IPS-15b (cell line): ENCODE measurements around the gene CAMK1D.
"Not testable (repeated sequence)": the region's sequence is repeated elsewhere in the genome, so short reads cannot be mapped to it uniquely, and the experiment has no call there.

Source experiments
- H3K27me3 ChIP-seq: one replicate; pipeline ENCODE4 v1.6.1; 2013; ENCODE audit warnings: low read length; ENCODE audit not compliant: control insufficient read depth, insufficient read depth
- H3K36me3 ChIP-seq: one replicate; pipeline ENCODE4 v1.6.1; 2013; ENCODE audit warnings: low read length; ENCODE audit not compliant: control insufficient read depth, insufficient read depth
- H3K4me1 ChIP-seq: one replicate; pipeline ENCODE4 v1.6.1; 2013; ENCODE audit warnings: mild to moderate bottlenecking, low read length; ENCODE audit not compliant: control insufficient read depth, insufficient read depth
- H3K4me3 ChIP-seq: one replicate; pipeline ENCODE4 v1.5.1; 2013; ENCODE audit warnings: low read depth, low read length
- H3K9ac ChIP-seq: one replicate; pipeline ENCODE4 v1.6.1; 2013; ENCODE audit warnings: low read depth, mild to moderate bottlenecking, low read length
- H3K9me3 ChIP-seq: one replicate; pipeline ENCODE4 v1.6.1; 2013; ENCODE audit warnings: mild to moderate bottlenecking, low read length; ENCODE audit not compliant: control insufficient read depth, insufficient read depth

Gene CAMK1D

DNA sequence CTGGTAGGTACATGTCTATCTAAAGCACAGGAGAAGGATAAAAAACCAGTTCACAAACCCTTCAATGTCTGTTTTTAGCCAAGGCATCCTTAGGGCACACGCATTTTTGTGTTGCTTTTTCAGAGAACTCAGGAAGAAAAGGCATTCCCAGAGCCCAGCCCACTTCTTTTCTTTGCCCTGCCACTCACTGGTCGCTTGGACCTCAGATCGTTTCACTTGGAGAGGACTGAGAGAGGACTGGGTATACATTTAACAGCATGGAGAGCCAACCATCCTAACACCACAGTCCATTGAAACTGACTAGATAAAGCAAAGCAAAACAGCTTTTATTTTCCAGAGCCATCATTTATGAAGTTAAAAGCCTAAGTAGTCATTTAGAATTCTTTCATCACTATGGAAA, 194.2 kb downstream of the CAMK1D start:
- no peak overlapping the region for H3K9ac ChIP-seq

DNA sequence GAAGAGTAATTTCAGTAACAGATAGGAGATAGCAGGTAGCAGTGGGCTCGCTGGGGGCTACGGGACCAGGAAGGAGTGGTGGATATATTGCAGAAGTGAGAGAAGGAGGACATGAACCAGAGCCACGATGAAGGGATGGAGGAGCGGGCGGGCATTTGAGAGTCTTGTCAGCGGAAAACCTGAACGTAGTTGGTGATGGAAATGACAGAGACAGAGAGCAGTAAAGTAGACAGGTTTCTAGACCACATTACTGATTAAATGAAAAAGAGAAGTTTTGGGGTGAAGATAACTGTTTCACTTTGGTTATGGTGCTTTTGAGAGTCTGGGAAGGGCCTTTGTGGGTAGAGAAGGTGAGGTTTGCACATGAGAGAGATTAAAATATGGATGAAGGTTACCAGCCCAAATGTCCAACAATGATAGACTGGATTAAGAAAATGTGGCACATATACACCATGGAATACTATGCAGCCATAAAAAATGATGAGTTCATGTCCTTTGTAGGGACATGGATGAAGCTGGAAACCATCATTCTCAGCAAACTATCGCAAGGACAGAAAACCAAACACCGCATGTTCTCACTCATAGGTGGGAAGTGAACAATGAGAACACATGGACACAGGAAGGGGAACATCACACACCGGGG, 196.9 kb downstream of the CAMK1D start:
- not testable (repeated sequence) for H3K9me3 ChIP-seq, H3K36me3 ChIP-seq, H3K27me3 ChIP-seq, H3K9ac ChIP-seq, H3K4me1 ChIP-seq, H3K4me3 ChIP-seq

More for the DNA sequence above, 194.2 kb downstream of the CAMK1D start:
- H3K4me3 ChIP-seq: no peak overlapping the region
- H3K4me1 ChIP-seq: no peaks in the 10 kb centered on the region
- no peaks in the 10 kb centered on the region for H3K27me3 ChIP-seq
- no peaks in the 10 kb centered on the region for H3K9me3 ChIP-seq
- no peaks in the 10 kb centered on the region for H3K36me3 ChIP-seq

DNA sequence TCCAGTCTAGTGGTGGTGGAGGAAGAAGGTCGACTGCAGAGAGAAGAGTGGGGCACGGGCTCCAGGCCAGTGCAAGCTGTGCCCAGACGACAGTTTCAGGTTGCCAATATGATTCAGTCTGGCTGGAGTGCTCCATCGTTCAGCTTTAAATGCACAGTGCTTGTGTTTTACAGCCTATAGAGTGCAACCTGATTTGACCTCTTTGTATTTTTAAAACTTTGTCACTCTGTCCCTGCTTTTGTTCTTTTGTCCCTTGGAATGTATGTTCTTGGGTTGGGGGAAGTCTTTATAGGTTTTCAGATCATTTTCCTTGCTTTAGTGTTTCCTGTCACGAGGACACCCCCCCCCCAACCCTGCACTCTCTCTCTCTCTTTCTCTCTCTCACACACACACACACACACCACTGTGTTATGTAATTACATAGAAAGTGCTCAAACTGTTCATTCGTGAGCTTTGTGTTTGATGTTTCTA, 198.0 kb downstream of the CAMK1D start:
- no peak overlapping the region for H3K9ac ChIP-seq

GRCh38 chr10:12549297-12549696, 199.9 kb downstream of the CAMK1D start:
- H3K9ac ChIP-seq: no peak overlapping the region
- H3K4me1 ChIP-seq: no peaks in the 10 kb centered on the region

More for the DNA sequence above, 198.0 kb downstream of the CAMK1D start:
- Histone ChIP-seq H3K4me1 (no peaks in the 10 kb centered on the region), H3K27me3 (no peaks in the 10 kb centered on the region), H3K9me3 (no peaks in the 10 kb centered on the region), H3K4me3 (no peak overlapping the region), H3K36me3 (no peaks in the 10 kb centered on the region)

DNA sequence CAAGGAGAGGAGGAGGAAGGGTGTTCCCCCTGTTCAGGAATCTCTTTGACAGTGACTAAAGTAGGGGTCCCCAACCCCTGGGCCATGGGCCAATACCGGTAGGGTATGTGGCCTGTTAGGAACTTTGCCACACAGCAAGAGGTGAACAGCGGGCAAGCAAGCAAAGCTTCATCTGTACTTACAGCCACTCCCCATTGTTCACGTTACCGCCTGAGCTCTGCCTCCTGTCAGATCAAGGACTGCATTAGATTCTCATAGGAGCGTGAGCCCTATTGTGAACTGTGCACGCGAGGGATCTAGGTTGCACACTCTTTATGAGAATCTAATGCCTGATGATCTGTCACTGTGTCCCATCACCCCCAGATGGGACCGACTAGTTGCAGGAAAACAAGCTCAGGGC, 201.6 kb downstream of the CAMK1D start:
- no peaks in the 10 kb centered on the region for H3K27me3 ChIP-seq
- no peak overlapping the region for H3K4me3 ChIP-seq
- no peak overlapping the region for H3K9ac ChIP-seq
- H3K36me3 ChIP-seq: no peaks in the 10 kb centered on the region
- no peaks in the 10 kb centered on the region for H3K9me3 ChIP-seq
- no peaks in the 10 kb centered on the region for H3K4me1 ChIP-seq

More at GRCh38 chr10:12549297-12549696, 199.9 kb downstream of the CAMK1D start:
- H3K36me3 ChIP-seq: no peaks in the 10 kb centered on the region
- H3K27me3 ChIP-seq: no peaks in the 10 kb centered on the region
- H3K9me3 ChIP-seq: no peaks in the 10 kb centered on the region
- no peak overlapping the region for H3K4me3 ChIP-seq

GRCh38 chr10:12556039-12556438, 206.7 kb downstream of the CAMK1D start:
- no peak overlapping the region for H3K9ac ChIP-seq
- no peaks in the 10 kb centered on the region for H3K4me1 ChIP-seq
- no peaks in the 10 kb centered on the region for H3K36me3 ChIP-seq
- no peaks in the 10 kb centered on the region for H3K27me3 ChIP-seq
- H3K4me3 ChIP-seq: no peak overlapping the region
- no peaks in the 10 kb centered on the region for H3K9me3 ChIP-seq

- Histone ChIP-seq H3K36me3 (no peaks in the 10 kb centered on the region), H3K9ac (no peak overlapping the region), H3K27me3 (no peaks in the 10 kb centered on the region), H3K9me3 (no peaks in the 10 kb centered on the region), H3K4me3 (no peak overlapping the region), H3K4me1 (no peaks in the 10 kb centered on the region)
Measured at GRCh38 chr10:12559578-12560178, 210.3 kb downstream of the CAMK1D start.

DNA sequence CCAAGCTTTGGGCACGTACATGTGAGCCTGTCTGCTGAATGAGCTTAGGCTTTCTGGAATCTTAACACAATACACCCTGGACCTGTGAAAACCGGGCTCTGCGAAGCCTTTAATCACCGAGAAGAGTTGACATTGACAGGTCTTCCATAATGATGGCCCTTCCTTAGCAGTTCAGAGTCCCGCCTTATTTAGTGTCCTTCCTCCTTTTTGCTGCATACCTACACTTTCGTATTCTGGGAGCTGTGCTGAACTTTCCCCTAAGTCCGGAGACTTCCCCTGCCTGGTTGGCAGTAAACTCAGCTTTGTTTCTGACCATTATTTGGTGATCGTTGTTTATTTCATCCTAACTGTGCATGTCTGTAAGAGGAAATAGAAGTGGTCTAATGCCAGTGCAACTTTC, 212.0 kb downstream of the CAMK1D start:
- no peaks in the 10 kb centered on the region for H3K9me3 ChIP-seq
- H3K4me3 ChIP-seq: no peak overlapping the region
- H3K36me3 ChIP-seq: no peaks in the 10 kb centered on the region

GRCh38 chr10:12561720-12562119, 212.4 kb downstream of the CAMK1D start:
- no peak overlapping the region for H3K4me3 ChIP-seq
- no peaks in the 10 kb centered on the region for H3K9me3 ChIP-seq
- no peaks in the 10 kb centered on the region for H3K4me1 ChIP-seq
- no peaks in the 10 kb centered on the region for H3K27me3 ChIP-seq
- no peaks in the 10 kb centered on the region for H3K36me3 ChIP-seq
- no peak overlapping the region for H3K9ac ChIP-seq

More for the DNA sequence above, 212.0 kb downstream of the CAMK1D start:
- H3K27me3 ChIP-seq: no peaks in the 10 kb centered on the region
- no peaks in the 10 kb centered on the region for H3K4me1 ChIP-seq
- no peak overlapping the region for H3K9ac ChIP-seq

GRCh38 chr10:12563489-12563888, 214.1 kb downstream of the CAMK1D start:
- Histone ChIP-seq H3K4me1 (no peaks in the 10 kb centered on the region), H3K9me3 (no peaks in the 10 kb centered on the region), H3K9ac (no peak overlapping the region), H3K4me3 (no peak overlapping the region), H3K27me3 (no peaks in the 10 kb centered on the region), H3K36me3 (no peaks in the 10 kb centered on the region)

DNA sequence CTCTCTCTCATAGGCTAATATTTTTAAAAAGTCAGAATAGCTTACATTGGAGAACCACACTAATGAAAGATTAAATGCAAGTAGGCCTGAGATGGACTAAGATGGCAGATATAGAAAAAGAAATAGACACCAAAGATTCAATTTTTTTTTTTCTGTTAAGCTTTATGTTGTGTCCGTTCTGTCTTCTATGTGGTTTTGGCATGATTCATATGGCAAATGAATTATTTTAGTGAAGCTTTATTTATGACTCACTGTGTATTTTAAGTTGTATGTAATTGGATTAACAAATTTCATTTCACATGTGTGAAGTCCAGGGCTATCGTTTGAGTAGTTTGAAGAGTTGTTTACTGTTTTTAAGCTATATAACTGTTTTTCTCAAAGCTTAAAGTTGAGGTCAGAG, 214.8 kb downstream of the CAMK1D start:
- no peaks in the 10 kb centered on the region for H3K4me1 ChIP-seq
- H3K36me3 ChIP-seq: no peaks in the 10 kb centered on the region
- H3K27me3 ChIP-seq: no peaks in the 10 kb centered on the region
- H3K9me3 ChIP-seq: no peaks in the 10 kb centered on the region
- H3K4me3 ChIP-seq: no peak overlapping the region
- no peak overlapping the region for H3K9ac ChIP-seq
